Measurements from ENCODE around the gene NRF1.
"Not testable (repeated sequence)": the region's sequence is repeated elsewhere in the genome, so short reads cannot be mapped to it uniquely, and the experiment has no call there.

Gene NRF1

GRCh38 chr7:129597672-129598071 lies 13.8 kb upstream of the NRF1 start:
- no peak for DNase-seq (ENCODE audit: low read depth)
- TF ChIP-seq, protein P1, sequence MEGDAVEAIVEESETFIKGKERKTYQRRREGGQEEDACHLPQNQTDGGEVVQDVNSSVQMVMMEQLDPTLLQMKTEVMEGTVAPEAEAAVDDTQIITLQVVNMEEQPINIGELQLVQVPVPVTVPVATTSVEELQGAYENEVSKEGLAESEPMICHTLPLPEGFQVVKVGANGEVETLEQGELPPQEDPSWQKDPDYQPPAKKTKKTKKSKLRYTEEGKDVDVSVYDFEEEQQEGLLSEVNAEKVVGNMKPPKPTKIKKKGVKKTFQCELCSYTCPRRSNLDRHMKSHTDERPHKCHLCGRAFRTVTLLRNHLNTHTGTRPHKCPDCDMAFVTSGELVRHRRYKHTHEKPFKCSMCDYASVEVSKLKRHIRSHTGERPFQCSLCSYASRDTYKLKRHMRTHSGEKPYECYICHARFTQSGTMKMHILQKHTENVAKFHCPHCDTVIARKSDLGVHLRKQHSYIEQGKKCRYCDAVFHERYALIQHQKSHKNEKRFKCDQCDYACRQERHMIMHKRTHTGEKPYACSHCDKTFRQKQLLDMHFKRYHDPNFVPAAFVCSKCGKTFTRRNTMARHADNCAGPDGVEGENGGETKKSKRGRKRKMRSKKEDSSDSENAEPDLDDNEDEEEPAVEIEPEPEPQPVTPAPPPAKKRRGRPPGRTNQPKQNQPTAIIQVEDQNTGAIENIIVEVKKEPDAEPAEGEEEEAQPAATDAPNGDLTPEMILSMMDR (conservative IDR thresholded peaks at IDR 0.05; ENCODE audit: low read depth, low read length), result no peak
- no peak overlapping the region for H3K4me3 ChIP-seq (ENCODE audit: low read depth, low read length)

DNA sequence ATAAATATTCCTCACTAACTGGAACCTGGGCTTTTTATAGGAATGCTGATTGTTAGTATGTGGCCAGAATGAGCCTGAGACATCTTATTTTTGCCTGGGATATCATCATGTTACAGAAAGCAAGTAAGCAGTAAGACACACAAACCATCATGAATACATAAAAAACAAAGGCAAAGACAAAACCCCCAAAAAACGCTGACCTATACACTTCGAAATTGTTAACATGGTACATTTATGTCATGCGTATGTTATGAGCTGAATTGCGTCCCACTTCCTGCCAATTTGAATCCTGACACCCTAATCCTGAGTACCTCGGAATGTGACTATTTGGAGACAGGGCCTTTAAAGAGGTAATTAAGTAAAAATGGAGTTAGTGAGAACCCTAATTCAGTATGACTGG lies 12.3 kb upstream of the NRF1 start:
- no peak for DNase-seq (ENCODE audit: low read depth)
- no peak overlapping the region for H3K4me3 ChIP-seq (ENCODE audit: low read depth, low read length)
- TF ChIP-seq, protein P1 (conservative IDR thresholded peaks at IDR 0.05; ENCODE audit: low read depth, low read length), result no peak

- DNase-seq (ENCODE audit: low read depth); H3K4me3 ChIP-seq (ENCODE audit: low read depth, low read length): not testable (repeated sequence)
These were observed 7.9 kb upstream of the NRF1 start for GRCh38 chr7:129603594-129603993.

DNA sequence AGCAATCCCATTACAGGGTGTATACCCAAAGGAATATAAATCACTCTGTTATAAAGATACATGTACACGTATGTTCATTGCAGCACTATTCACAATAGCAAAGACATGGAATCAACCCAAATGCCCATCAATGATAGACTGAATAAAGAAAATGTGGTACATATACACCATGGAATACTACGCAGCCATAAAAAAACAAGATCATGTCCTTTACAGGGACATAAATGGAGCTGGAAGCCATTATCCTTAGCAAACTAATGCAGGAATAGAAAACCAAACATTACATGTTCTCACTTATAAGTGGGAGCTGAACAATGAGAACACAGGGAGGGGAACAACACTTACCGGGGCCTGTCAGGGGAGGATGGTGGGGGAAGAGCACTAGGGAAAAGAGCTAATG lies 7.5 kb upstream of the NRF1 start:
- H3K4me3 ChIP-seq (ENCODE audit: low read depth, low read length); DNase-seq (ENCODE audit: low read depth): not testable (repeated sequence)

DNA sequence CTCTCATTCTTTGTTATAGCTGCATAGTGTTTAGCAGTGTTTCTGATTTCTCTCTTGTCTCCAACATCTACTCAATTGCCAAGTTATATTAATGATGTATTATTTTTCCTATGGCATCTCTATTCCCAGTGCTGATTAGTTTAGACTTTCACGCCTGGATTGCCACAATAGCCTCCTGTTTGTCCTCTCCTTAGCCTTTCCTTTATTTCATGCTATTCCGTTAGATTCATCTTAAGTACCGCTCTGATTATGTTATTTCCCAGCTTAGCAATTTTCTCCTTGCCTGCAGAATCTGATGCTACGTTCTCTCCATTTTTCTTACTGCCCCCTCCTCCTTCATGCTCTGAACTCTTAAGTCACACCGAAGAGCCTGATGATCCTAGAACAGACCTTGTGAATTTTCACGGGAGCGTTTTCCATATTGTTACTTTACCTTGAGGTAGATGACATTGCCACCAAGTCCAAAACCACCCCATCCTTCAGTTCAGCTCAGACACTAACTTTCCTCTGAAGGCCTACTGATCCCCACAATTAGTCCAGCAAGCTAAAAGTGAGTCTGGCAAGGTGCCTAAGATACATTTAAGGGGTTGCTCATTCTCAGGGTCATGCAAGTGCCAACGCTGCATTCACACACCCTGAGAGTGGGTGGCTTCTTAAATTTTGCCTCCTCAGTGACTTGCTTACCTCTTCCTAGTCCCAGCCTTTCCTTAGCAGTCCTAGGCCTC lies 6.6 kb upstream of the NRF1 start:
- H3K4me3 ChIP-seq (ENCODE audit: low read depth, low read length), result no peak overlapping the region
- TF ChIP-seq, protein P1 (conservative IDR thresholded peaks at IDR 0.05; ENCODE audit: low read depth, low read length), result no peak
- no peak for DNase-seq (ENCODE audit: low read depth)

DNA sequence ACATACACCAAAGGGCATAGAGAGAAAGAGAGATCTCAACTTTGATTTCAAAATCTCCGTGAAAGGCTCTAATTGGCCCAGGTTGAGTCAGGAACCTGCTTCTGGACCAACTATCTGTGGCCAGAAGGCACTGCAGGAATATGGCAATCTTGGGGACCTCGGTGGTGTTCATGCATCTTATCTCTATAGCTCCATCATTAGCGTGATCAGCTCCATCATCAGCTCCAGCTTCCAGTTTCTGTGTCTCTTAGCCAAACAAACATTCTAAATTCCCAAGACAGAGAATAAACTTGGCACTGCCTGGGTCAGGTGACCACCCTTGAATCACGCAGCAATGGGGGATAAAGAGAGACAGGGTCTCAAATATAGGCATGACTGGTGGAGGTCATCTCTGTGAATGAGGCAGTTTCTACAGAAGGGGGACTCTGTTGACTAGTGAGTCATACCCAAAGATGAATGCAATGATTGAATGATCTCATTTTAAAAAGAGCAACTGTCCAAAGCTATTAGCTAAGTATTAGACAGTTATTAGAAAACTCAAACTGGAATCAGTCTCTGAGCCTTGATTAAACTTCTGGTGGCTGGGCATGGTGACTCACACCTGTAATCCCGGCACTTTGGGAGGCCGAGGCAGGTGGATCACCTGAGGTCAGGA lies 5.4 kb upstream of the NRF1 start:
- no peak for DNase-seq (ENCODE audit: low read depth)
- no peak overlapping the region for H3K4me3 ChIP-seq (ENCODE audit: low read depth, low read length)
- TF ChIP-seq, protein P1 (conservative IDR thresholded peaks at IDR 0.05; ENCODE audit: low read depth, low read length), result no peak

GRCh38 chr7:129606803-129607202 lies 4.7 kb upstream of the NRF1 start:
- DNase-seq (ENCODE audit: low read depth), result no peak
- H3K4me3 ChIP-seq (ENCODE audit: low read depth, low read length), result no peak overlapping the region
- TF ChIP-seq, protein P1 (conservative IDR thresholded peaks at IDR 0.05; ENCODE audit: low read depth, low read length), result no peak

DNA sequence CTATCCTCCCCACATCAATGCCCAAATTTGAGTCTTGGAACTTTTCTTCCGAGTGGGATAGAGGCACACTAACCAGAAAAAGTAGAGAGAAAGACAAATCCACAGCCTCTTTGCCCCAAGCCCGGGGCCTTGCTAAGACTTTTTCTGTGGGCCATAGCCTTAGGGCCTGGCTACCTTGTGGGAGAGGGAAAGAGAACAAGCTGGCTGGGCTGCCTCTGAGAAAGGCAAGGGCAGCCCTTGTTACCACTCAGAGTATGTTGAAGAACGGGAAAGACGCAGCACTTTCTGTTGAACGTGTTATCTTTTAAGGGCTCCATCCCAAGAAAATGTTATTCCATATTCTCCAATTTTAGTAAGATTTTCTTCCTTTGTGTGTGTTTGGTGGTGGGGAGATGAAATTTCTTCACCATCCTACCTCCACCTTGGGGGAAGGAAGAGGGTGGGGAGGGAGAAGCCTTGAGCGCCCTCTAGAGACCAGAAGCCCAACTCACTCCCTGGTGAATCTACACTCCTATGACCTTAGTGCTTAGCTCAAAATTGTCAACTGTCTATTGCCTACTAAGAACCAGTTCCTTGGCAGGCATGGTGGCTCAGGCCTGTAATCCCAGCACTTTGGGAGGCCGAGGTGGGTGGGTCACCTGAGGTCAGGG lies 3.9 kb upstream of the NRF1 start:
- TF ChIP-seq, protein P1 (conservative IDR thresholded peaks at IDR 0.05; ENCODE audit: low read depth, low read length), result peak; percentile 83
- DNase-seq (ENCODE audit: low read depth), result peak; percentile 62
- H3K4me3 ChIP-seq (ENCODE audit: low read depth, low read length), result no peak overlapping the region

Measured in choroid plexus epithelial cell (primary cell).